Prostate gland (tissue), 2 donors: ENCODE results near the gene ZC3H12D.

Experiments
- POLR2A ChIP-seq: fragments of 450-650 bp; IDR thresholded peaks from one replicate; pipeline ENCODE4 v1.6.1; 2016; ENCODE audit warnings: antibody characterized with exemption, mild to moderate bottlenecking
- POLR2AphosphoS5 ChIP-seq: sonication (generic); formaldehyde crosslinking; IDR thresholded peaks from one replicate; pipeline ENCODE4 v1.6.1; 2017; ENCODE audit warnings: antibody characterized with exemption
- TF ChIP-seq, protein P1 (sequence below), 4 experiments: fragments of 200-600 bp in 2 of 4; fragments of 450-650 bp in 2 of 4; sonication (generic) in 2 of 4; IDR thresholded peaks; 1 replicate in 3 of 4; 2 replicates in 1 of 4; pipeline ENCODE4 v1.5.1; 2016 to 2019; ENCODE audit warnings: antibody characterized with exemption in 4 of 4, mild to moderate bottlenecking in 2 of 4, moderate library complexity in 2 of 4

DNA sequence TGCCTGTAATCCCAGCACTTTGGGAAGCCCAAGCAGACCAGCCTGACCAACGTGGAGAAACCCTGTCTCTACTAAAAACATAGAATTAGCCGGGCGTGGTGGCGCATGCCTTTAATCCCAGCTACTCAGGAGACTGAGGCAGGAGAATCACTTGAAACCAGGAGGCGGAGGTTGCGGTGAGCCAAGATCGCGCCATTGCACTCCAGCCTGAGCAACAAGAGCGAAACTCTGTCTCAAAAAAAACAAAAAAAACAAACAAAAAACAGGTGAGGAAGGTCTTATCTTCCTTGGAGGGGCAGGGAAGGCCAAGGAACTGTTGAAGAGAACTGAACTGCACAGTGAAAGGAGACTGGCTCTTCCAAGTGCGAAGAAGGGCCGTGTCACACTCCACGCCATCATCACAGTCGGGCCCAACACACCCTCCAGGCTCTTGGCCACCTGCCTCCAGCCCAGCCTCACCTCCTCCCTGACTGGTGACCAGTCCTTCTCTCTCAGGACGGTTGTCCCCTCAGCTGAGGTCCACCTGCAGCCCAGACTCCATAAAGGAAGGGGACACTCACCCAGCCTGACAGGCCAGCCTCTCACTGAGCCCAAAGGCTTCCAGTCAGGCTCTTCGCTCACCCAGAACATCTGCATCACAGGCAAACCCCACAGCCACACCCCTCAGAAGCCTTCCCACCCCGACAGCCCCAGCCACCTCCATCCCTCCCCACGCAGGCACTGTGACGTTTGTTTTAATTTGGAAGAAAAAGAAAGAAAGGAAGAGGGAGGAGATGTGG lies 4.1 kb downstream of the ZC3H12D start:
- no peak for TF ChIP-seq POLR2AphosphoS5
- TF ChIP-seq POLR2A, result no peak
- TF ChIP-seq, protein P1, sequence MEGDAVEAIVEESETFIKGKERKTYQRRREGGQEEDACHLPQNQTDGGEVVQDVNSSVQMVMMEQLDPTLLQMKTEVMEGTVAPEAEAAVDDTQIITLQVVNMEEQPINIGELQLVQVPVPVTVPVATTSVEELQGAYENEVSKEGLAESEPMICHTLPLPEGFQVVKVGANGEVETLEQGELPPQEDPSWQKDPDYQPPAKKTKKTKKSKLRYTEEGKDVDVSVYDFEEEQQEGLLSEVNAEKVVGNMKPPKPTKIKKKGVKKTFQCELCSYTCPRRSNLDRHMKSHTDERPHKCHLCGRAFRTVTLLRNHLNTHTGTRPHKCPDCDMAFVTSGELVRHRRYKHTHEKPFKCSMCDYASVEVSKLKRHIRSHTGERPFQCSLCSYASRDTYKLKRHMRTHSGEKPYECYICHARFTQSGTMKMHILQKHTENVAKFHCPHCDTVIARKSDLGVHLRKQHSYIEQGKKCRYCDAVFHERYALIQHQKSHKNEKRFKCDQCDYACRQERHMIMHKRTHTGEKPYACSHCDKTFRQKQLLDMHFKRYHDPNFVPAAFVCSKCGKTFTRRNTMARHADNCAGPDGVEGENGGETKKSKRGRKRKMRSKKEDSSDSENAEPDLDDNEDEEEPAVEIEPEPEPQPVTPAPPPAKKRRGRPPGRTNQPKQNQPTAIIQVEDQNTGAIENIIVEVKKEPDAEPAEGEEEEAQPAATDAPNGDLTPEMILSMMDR (IDR thresholded peaks at IDR 0.05), result no peak
